Esophagus squamous epithelium (tissue), 5 donors: ENCODE measurements around the gene METTL24. TPM values are rescaled to one million over a fixed set of nuclear protein-coding genes. Genes with fewer than 3 reads are reported as not detected.

Experiments used
- DNase-seq: peaks from one replicate; lab custom pipeline; 2025; lab: John Stamatoyannopoulos, UW
- H3K27ac ChIP-seq, 4 donors: fragments of 200-600 bp; sonication (generic); one replicate each; pipeline ENCODE4 v1.5.1; 2016 to 2019; ENCODE audit warnings: mild to moderate bottlenecking in 1 of 4
- H3K27me3 ChIP-seq, 4 donors: fragments of 200-600 bp; sonication (generic); 1 replicate in 3 of 4; 2 replicates in 1 of 4; pipeline versions ENCODE4 v1.5.1 to v1.6.0; 2017 to 2021; ENCODE audit warnings: antibody characterized with exemption in 1 of 4
- H3K36me3 ChIP-seq, 3 donors: fragments of 200-600 bp; sonication (generic); one replicate each; pipeline ENCODE4 v1.5.1; 2016 to 2019
- H3K4me1 ChIP-seq, 3 donors: fragments of 200-600 bp; sonication (generic); one replicate each; pipeline ENCODE4 v1.5.1; 2017 to 2019
- H3K4me3 ChIP-seq, 4 donors: fragments of 200-600 bp; sonication (generic); 1 replicate in 3 of 4; 2 replicates in 1 of 4; pipeline ENCODE4 v1.5.1; 2016 to 2019; ENCODE audit warnings: mild to moderate bottlenecking in 2 of 4, moderate library complexity in 1 of 4
- H3K9me3 ChIP-seq, 3 donors: fragments of 200-600 bp; sonication (generic); one replicate each; pipeline ENCODE4 v1.5.1; 2016 to 2019
- CTCF ChIP-seq, 6 experiments: fragments of 450-650 bp in 4 of 6; fragments of 200-600 bp in 2 of 6; sonication (generic) in 2 of 6; IDR thresholded peaks; one replicate each; pipeline ENCODE4 v1.5.1; 2016 to 2019; ENCODE audit warnings: antibody characterized with exemption in 6 of 6, mild to moderate bottlenecking in 4 of 6, moderate library complexity in 4 of 6
- POLR2A ChIP-seq, 4 donors: fragments of 450-650 bp; IDR thresholded peaks; one replicate each; pipeline ENCODE4 v1.6.1; 2017; ENCODE audit warnings: antibody characterized with exemption in 4 of 4, mild to moderate bottlenecking in 4 of 4, moderate library complexity in 3 of 4
- WGBS, 2 donors: methylation state at CpG; one replicate each; pipeline ENCODE4 v1.1.5; 2018; 5-methylcytosine and 5-hydroxymethylcytosine counted together
- intact Hi-C: fragments of 100-400 bp; cut with DNase I; formaldehyde crosslinking; loops from one replicate; pipeline ENCODE4 v1.15.0; 2022
- total RNA-seq, 4 donors: library from RNA; depleted of rRNA; stranded (reverse); fragments of >200 nt; gene quantifications; one replicate each; pipeline ENCODE4 v1.1.0, GENCODE V29; 2016
- donor health status: DM: yes; HTN: yes; CAD: no.

The METTL24 gene
- total RNA-seq, 4 donors from 2014 or later: 0.57 to 4.0 (median 0.83) TPM; not detected in 1

- Histone ChIP-seq H3K36me3 (no peaks in the 10 kb centered on the region), H3K9me3 (no peaks in the 10 kb centered on the region), H3K4me1 (peaks cover 0 to 48% (median 16%) of the 10 kb centered on the region in 3 donors), H3K27me3 (no peaks in the 10 kb centered on the region), H3K4me3 (no peak overlapping the region), H3K27ac (peak overlapping the region in 2 of 4 donors; percentile 73 to 83)
- WGBS, 2 donors: 84 to 86% methylated on average over 8 of the region's 8 CpGs
- TF ChIP-seq CTCF (IDR thresholded peaks at IDR 0.05): no peak
- TF ChIP-seq POLR2A (IDR thresholded peaks at IDR 0.05): no peak
- DNase-seq: no peak
- intact Hi-C loops: no loop called here
These were observed 70.4 kb downstream of the METTL24 start for GRCh38 chr6:110287462-110288341.

- no peak for TF ChIP-seq CTCF (IDR thresholded peaks at IDR 0.05)
- no peak for TF ChIP-seq POLR2A (IDR thresholded peaks at IDR 0.05)
- H3K4me3 ChIP-seq: no peak overlapping the region
- peaks cover 0 to 48% (median 16%) of the 10 kb centered on the region in 3 donors for H3K4me1 ChIP-seq
- WGBS, 2 donors: 41 to 60% methylated on average over 7 of the region's 7 CpGs
- H3K36me3 ChIP-seq: no peaks in the 10 kb centered on the region
- DNase-seq: no peak
- peak overlapping the region; percentile 62 to 83 (median 72) for H3K27ac ChIP-seq
- H3K27me3 ChIP-seq: no peaks in the 10 kb centered on the region
- intact Hi-C loops: no loop called here
- H3K9me3 ChIP-seq: no peaks in the 10 kb centered on the region
These were observed 72.7 kb downstream of the METTL24 start for GRCh38 chr6:110285306-110286060.

- TF ChIP-seq CTCF (IDR thresholded peaks at IDR 0.05) (no peak), POLR2A (IDR thresholded peaks at IDR 0.05) (no peak)
These were observed 73.3 kb downstream of the METTL24 start for GRCh38 chr6:110284855-110285254.

GRCh38 chr6:110283657-110284056, 74.5 kb downstream of the METTL24 start:
- H3K27ac ChIP-seq: peak overlapping the region in 1 of 4 donors; percentile 83

More at GRCh38 chr6:110284855-110285254, 73.3 kb downstream of the METTL24 start:
- Histone ChIP-seq H3K4me3 (no peak overlapping the region), H3K9me3 (no peaks in the 10 kb centered on the region), H3K36me3 (no peaks in the 10 kb centered on the region), H3K27ac (peak overlapping the region; percentile 38 to 83 (median 72)), H3K4me1 (peaks cover 0 to 48% (median 16%) of the 10 kb centered on the region in 3 donors), H3K27me3 (no peaks in the 10 kb centered on the region)
- intact Hi-C loops: no loop called here
- no peak for DNase-seq

More at GRCh38 chr6:110283657-110284056, 74.5 kb downstream of the METTL24 start:
- H3K4me1 ChIP-seq: peaks cover 0 to 48% (median 16%) of the 10 kb centered on the region in 3 donors
- H3K27me3 ChIP-seq: no peaks in the 10 kb centered on the region
- H3K9me3 ChIP-seq: no peaks in the 10 kb centered on the region
- no peak for DNase-seq
- no peaks in the 10 kb centered on the region for H3K36me3 ChIP-seq
- intact Hi-C loops: no loop called here
- TF ChIP-seq POLR2A (IDR thresholded peaks at IDR 0.05) (no peak), CTCF (IDR thresholded peaks at IDR 0.05) (no peak)
- WGBS, 2 donors: 76 to 84% methylated on average over 2 of the region's 2 CpGs
- no peak overlapping the region for H3K4me3 ChIP-seq
